ENCODE measurements around the gene CEP152. TPM values are rescaled to one million over a fixed set of nuclear protein-coding genes. Genes with fewer than 3 reads are reported as not detected.

CEP152 gene
- total RNA-seq (2016; rRNA removed; fragmentation: Illumina TruSeq; extraction: Trizol), result 14.7 and 20.2 TPM in 2 replicates
- 1.2 and 1.9 TPM in 2 replicates for total RNA-seq (2016; cell fraction: cytosol; rRNA removed; fragmentation: Illumina TruSeq; extraction: Trizol; ENCODE audit: low read depth)
- 15.0 and 18.5 TPM in 2 replicates for total RNA-seq (2016; cell fraction: insoluble cytoplasmic fraction; rRNA removed; fragmentation: Illumina TruSeq; extraction: Trizol)
- total RNA-seq (2016; cell fraction: membrane; rRNA removed; fragmentation: Illumina TruSeq; extraction: Trizol), result 2.5 and 2.8 TPM in 2 replicates
- 30.2 and 35.8 TPM in 2 replicates for total RNA-seq (2016; cell fraction: nucleus; rRNA removed; fragmentation: Illumina TruSeq; extraction: Trizol)
- 0.82 and 1.3 TPM in 2 replicates for polyA plus RNA-seq (2011; rRNA removed)
- polyA plus RNA-seq (2011; cell fraction: cytosol; rRNA removed), result 0.62 and 0.77 TPM in 2 replicates
- 1.4 and 2.1 TPM in 2 replicates for polyA plus RNA-seq (2011; cell fraction: nucleus; rRNA removed)
- 2.4 and 4.1 TPM in 2 replicates for polyA plus RNA-seq (2012)
- 0.10 and 0.26 TPM in 2 replicates for polyA plus RNA-seq (2016; cell fraction: cytosol; fragmentation: Illumina TruSeq; extraction: Trizol; ENCODE audit: low read depth)
- polyA plus RNA-seq (2016; cell fraction: insoluble cytoplasmic fraction; fragmentation: Illumina TruSeq; extraction: Trizol; ENCODE audit: low read depth), result 7.5 and 7.9 TPM in 2 replicates
- 0.38 and 0.42 TPM in 2 replicates for polyA plus RNA-seq (2016; cell fraction: membrane; fragmentation: Illumina TruSeq; extraction: Trizol; ENCODE audit: low read depth)
- polyA plus RNA-seq (2016; cell fraction: nucleus; fragmentation: Illumina TruSeq; extraction: Trizol; ENCODE audit: insufficient read depth, low read depth), result 13.1 and 14.4 TPM in 2 replicates
- polyA minus RNA-seq (2011; rRNA and poly(A)+ RNA removed; ENCODE audit: low replicate concordance), result 2.7 and 39.8 TPM in 2 replicates
- 1.8 and 2.5 TPM in 2 replicates for polyA minus RNA-seq (2011; cell fraction: cytosol; rRNA and poly(A)+ RNA removed)
- polyA minus RNA-seq (2011; cell fraction: nucleus; rRNA and poly(A)+ RNA removed), result 17.9 and 54.2 TPM in 2 replicates
- Bru-seq, nascent RNA, result percentile 60 among the genes with signal in this experiment
- BruChase-seq, experiment 1, labeled RNA remaining after a 6-hour chase, result percentile 60 among the genes with signal in this experiment
- percentile 63 among the genes with signal in this experiment for BruChase-seq, experiment 2, labeled RNA remaining after a 2-hour chase
- long read RNA-seq, experiment 1, partial matches to known transcripts, result 2 of 3 reads
- long read RNA-seq, experiment 1, other reads (novel, unspliced or antisense), result 0 of 3 reads
- long read RNA-seq, experiment 2, full-length matches to known transcripts, result 2 of 4 reads
- long read RNA-seq, experiment 2, partial matches to known transcripts, result 0 of 4 reads
- long read RNA-seq, experiment 2, other reads (novel, unspliced or antisense), result 2 of 4 reads

- ChIA-PET POLR2A (interaction anchor here (0.9 to 1.7 kb wide), 4 partner anchors 10 to 360 kb away, joined by 4 to 18 read pairs (median 5); partner anchors contain the start of genes GALK2 and SECISBP2L), CTCF (ENCODE audit: low intra/inter-chr PET ratio, low total read pairs) (no interaction called here)
- Histone ChIP-seq H3K4me3 (replicated peaks in 1 of 3; ENCODE audit: insufficient read depth in 1 of 3, low read depth in 2 of 3, low read length in 3 of 3) (peak within 1 kb of the TSS; percentile 77 to 93 (median 87)), H3K36me3 (replicated peaks in 1 of 2; ENCODE audit: control insufficient read depth in 1 of 2, insufficient read depth in 2 of 2, low read length in 2 of 2) (no peaks in the 10 kb centered on the region), H4K20me1 (ENCODE audit: insufficient read depth, low read length) (no peaks in the 10 kb centered on the region), H3K27me3 (ENCODE audit: control insufficient read depth in 1 of 2, insufficient read depth in 2 of 2, low read length in 2 of 2) (peaks cover 0 to 9% of the 10 kb centered on the region in 2 experiments; a peak in 2 of 5 replicates), H3K9me3 (ENCODE audit: low read length) (no peaks in the 10 kb centered on the region), H3K4me1 (ENCODE audit: insufficient read depth, low read length) (peaks cover 26% of the 10 kb centered on the region), H3K9ac (ENCODE audit: insufficient read depth, low read depth, low read length) (peak within 1 kb of the TSS; percentile 68), H3K4me2 (ENCODE audit: low read depth, low read length) (peak within 1 kb of the TSS; percentile 93), H3K27ac (ENCODE audit: extremely low read length, insufficient read depth, low read length) (peak within 1 kb of the TSS; percentile 73), H2AFZ (ENCODE audit: low read length) (peak within 1 kb of the TSS; percentile 63), H3K79me2 (ENCODE audit: insufficient read depth, low read length) (peaks cover 26% of the 10 kb centered on the region)
- FAIRE-seq (peak; percentile 92), ATAC-seq (peak; percentile 98), DNase-seq (ENCODE audit: low spot score) (peak; percentile 98)
- WGBS (ENCODE audit: low lambda C conversion rate), result under 1% methylated on average over 14 of the region's 51 CpGs
- intact Hi-C loops (cut with micrococcal nuclease; ENCODE audit: unreplicated experiment), result loop anchor here (5.0 kb wide), 1 partner anchor 237 kb away; the partner anchor contains the start of gene SECISBP2L
- in situ Hi-C loops (cut with HindIII; ENCODE audit: extremely low pct_ligation_motif_present, low pct_unique_long_range_greater_than_20kb), result no loop called here
- TSS peak; percentile 69 for BruUV-seq (replicated peaks)
- TF ChIP-seq MTA1 (CRISPR knock-in tag; IDR thresholded peaks at IDR 0.05; ENCODE audit: borderline replicate concordance) (peak; percentile 56; the same call in 1 of the 2 replicates), STAT5B (CRISPR knock-in tag; IDR thresholded peaks at IDR 0.05) (no peak), BHLHE40 (IDR thresholded peaks at IDR 0.05; ENCODE audit: low read length) (peak; percentile 42; the same call in 1 of the 2 replicates), NR2C2 (CRISPR knock-in tag; IDR thresholded peaks at IDR 0.05; ENCODE audit: borderline replicate concordance) (peak; percentile 57), EZH2 (conservative IDR thresholded peaks at IDR 0.05; ENCODE audit: low read depth, low read length) (no peak), ZNF546 (CRISPR knock-in tag; conservative IDR thresholded peaks at IDR 0.05) (no peak), ZNF713 (CRISPR knock-in tag; IDR thresholded peaks at IDR 0.05) (no peak), ZNF629 (CRISPR knock-in tag; conservative IDR thresholded peaks at IDR 0.05) (no peak), ZBTB10 (CRISPR knock-in tag; IDR thresholded peaks at IDR 0.05; ENCODE audit: borderline replicate concordance) (no peak), ATF7-NPFF (CRISPR knock-in tag; IDR thresholded peaks at IDR 0.05; ENCODE audit: low read depth) (peak; percentile 56; the same call in 1 of the 2 replicates), ZNF790 (CRISPR knock-in tag; IDR thresholded peaks at IDR 0.05; ENCODE audit: borderline replicate concordance) (no peak), ZBTB33 (CRISPR knock-in tag; IDR thresholded peaks at IDR 0.05) (no peak), ZSCAN9 (CRISPR knock-in tag; IDR thresholded peaks at IDR 0.05; ENCODE audit: borderline replicate concordance) (no peak)
Measured at GRCh38 chr15:48810414-48811324, at the start of gene CEP152. CEP152 (minus strand) TSS chr15:48811069; CDS start chr15:48805649, 5,420 bp downstream.
